SK-N-SH treated with all-trans-retinoic acid at 6 μM for 48 hours (cell line): ENCODE measurements around the gene NOX4.

Experiments used
- ATAC-seq: fragments of 200-7000 bp; cut with Tn5 transposase; 3 replicates; pipeline ENCODE4 v1.9.1; 2020; ENCODE audit warnings: mild to moderate bottlenecking, moderate library complexity
- ARNTL ChIP-seq: fragments of 450-650 bp; formaldehyde crosslinking; IDR thresholded peaks from 2 replicates; pipeline ENCODE4 v1.5.0; 2020; ENCODE audit warnings: low read depth, mild to moderate bottlenecking, moderate library complexity, borderline replicate concordance
- ISL1 ChIP-seq: fragments of 250-450 bp; sonication (Bioruptor Pico); IDR thresholded peaks from 2 replicates; pipeline ENCODE4 v2.1.2; 2022; ENCODE audit warnings: mild to moderate bottlenecking, moderate library complexity
- OSR1 ChIP-seq: fragments of 250-450 bp; sonication (Bioruptor Pico); IDR thresholded peaks from 2 replicates; pipeline ENCODE4 v1.8.0; 2022; ENCODE audit warnings: moderate library complexity, mild to moderate bottlenecking, inconsistent platforms
- RARB ChIP-seq: fragments of 250-450 bp; sonication (Bioruptor Pico); IDR thresholded peaks from 2 replicates; pipeline ENCODE4 v1.8.0; 2021; ENCODE audit warnings: mild to moderate bottlenecking, moderate library complexity
- SNAI2 ChIP-seq: fragments of 250-450 bp; sonication (Bioruptor Pico); IDR thresholded peaks from 2 replicates; pipeline ENCODE4 v1.5.0; 2020; ENCODE audit warnings: mild to moderate bottlenecking, moderate library complexity
- TCF4 ChIP-seq: fragments of 250-450 bp; sonication (Bioruptor Pico); IDR thresholded peaks from 2 replicates; pipeline ENCODE4 v1.8.0; 2021; ENCODE audit warnings: mild to moderate bottlenecking, moderate library complexity, borderline replicate concordance
- ZC3H10 ChIP-seq: fragments of 250-450 bp; sonication (Bioruptor Pico); IDR thresholded peaks from 2 replicates; pipeline ENCODE4 v1.5.1; 2021; ENCODE audit warnings: mild to moderate bottlenecking, moderate library complexity
- ZFP3 ChIP-seq: fragments of 250-450 bp; sonication (Bioruptor Pico); IDR thresholded peaks from 2 replicates; pipeline ENCODE4 v1.5.0; 2020; ENCODE audit warnings: mild to moderate bottlenecking, moderate library complexity
- ZFP30 ChIP-seq: fragments of 450-650 bp; formaldehyde crosslinking; IDR thresholded peaks from 2 replicates; pipeline ENCODE4 v1.5.0; 2022; ENCODE audit warnings: mild to moderate bottlenecking, moderate library complexity
- ZNF70 ChIP-seq: fragments of 450-650 bp; formaldehyde crosslinking; IDR thresholded peaks from 2 replicates; pipeline ENCODE4 v1.5.0; 2020; ENCODE audit warnings: mild to moderate bottlenecking, moderate library complexity
- ZNF8 ChIP-seq: fragments of 450-650 bp; formaldehyde crosslinking; IDR thresholded peaks from 2 replicates; pipeline ENCODE4 v1.5.0; 2020; ENCODE audit warnings: mild to moderate bottlenecking, moderate library complexity
- TF ChIP-seq, protein P1 (sequence below): fragments of 250-450 bp; sonication (Bioruptor Pico); IDR thresholded peaks from 2 replicates; pipeline ENCODE4 v1.8.0; 2020; ENCODE audit warnings: mild to moderate bottlenecking, moderate library complexity, borderline replicate concordance
- TF ChIP-seq, protein P2 (sequence below): fragments of 250-450 bp; sonication (Bioruptor Pico); IDR thresholded peaks from 2 replicates; pipeline ENCODE4 v1.5.1; 2021; ENCODE audit warnings: mild to moderate bottlenecking, moderate library complexity
- TF ChIP-seq, protein P3 (sequence below): fragments of 250-450 bp; sonication (Bioruptor Pico); IDR thresholded peaks from 2 replicates; pipeline ENCODE4 v1.8.0; 2021; ENCODE audit warnings: low read depth, mild to moderate bottlenecking, moderate library complexity, borderline replicate concordance
- TF ChIP-seq, protein P4 (sequence below): fragments of 250-450 bp; sonication (Bioruptor Pico); IDR thresholded peaks from 2 replicates; pipeline ENCODE4 v1.5.1; 2020; ENCODE audit warnings: low read depth, mild to moderate bottlenecking, moderate library complexity
- TF ChIP-seq, protein P5 (sequence below): fragments of 250-450 bp; sonication (Bioruptor Pico); IDR thresholded peaks from 2 replicates; pipeline ENCODE4 v1.5.0; 2020; ENCODE audit warnings: mild to moderate bottlenecking, moderate library complexity

NOX4 gene

DNA sequence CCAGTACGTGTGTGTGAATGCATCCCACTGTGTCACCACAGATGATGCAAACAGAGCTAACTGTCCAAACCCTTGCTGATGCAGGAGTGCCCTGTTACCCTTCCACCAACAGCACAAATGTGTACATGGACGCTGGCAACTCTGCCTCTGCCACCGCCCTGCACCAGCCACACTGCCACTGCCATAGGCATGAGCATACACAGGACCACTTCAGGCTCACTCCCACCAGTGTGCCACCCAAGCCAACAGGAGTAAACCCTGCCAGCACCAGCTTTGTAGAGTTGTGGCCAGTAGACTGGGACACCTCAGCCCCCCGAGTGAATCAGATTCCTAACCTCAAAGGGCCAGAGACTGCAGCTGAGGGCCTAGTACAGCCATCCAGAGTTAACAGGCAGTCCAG lies 34.0 kb downstream of the NOX4 start:
- no peak for ATAC-seq

DNA sequence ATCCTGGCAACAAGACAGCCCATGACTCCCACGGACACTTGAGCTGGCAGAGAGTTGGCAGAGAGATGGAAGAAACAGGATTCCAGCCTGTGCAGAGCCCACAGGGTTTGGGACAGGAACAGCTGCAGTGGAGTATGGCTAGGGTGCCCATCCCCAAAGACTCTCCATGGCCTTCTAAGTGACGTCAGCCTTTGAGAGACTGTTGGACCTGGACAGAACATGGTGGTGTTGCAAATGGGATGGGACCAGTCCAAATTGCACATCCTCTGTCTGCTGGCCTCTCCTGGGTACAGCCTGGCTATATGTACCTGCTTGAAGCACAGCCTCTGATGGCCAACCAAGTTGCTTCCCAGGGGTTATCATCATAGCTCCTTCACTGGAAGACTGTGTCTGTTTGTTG lies 34.5 kb downstream of the NOX4 start:
- no peak for TF ChIP-seq TCF4 (CRISPR knock-in tag)
- TF ChIP-seq, protein P1, sequence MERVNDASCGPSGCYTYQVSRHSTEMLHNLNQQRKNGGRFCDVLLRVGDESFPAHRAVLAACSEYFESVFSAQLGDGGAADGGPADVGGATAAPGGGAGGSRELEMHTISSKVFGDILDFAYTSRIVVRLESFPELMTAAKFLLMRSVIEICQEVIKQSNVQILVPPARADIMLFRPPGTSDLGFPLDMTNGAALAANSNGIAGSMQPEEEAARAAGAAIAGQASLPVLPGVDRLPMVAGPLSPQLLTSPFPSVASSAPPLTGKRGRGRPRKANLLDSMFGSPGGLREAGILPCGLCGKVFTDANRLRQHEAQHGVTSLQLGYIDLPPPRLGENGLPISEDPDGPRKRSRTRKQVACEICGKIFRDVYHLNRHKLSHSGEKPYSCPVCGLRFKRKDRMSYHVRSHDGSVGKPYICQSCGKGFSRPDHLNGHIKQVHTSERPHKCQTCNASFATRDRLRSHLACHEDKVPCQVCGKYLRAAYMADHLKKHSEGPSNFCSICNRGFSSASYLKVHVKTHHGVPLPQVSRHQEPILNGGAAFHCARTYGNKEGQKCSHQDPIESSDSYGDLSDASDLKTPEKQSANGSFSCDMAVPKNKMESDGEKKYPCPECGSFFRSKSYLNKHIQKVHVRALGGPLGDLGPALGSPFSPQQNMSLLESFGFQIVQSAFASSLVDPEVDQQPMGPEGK (CRISPR knock-in tag) = no peak
- TF ChIP-seq ZNF70 (CRISPR knock-in tag) = no peak
- TF ChIP-seq ZNF8 (CRISPR knock-in tag) = no peak
- TF ChIP-seq, protein P2, sequence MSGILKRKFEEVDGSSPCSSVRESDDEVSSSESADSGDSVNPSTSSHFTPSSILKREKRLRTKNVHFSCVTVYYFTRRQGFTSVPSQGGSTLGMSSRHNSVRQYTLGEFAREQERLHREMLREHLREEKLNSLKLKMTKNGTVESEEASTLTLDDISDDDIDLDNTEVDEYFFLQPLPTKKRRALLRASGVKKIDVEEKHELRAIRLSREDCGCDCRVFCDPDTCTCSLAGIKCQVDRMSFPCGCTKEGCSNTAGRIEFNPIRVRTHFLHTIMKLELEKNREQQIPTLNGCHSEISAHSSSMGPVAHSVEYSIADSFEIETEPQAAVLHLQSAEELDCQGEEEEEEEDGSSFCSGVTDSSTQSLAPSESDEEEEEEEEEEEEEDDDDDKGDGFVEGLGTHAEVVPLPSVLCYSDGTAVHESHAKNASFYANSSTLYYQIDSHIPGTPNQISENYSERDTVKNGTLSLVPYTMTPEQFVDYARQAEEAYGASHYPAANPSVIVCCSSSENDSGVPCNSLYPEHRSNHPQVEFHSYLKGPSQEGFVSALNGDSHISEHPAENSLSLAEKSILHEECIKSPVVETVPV = no peak
- TF ChIP-seq, protein P3, sequence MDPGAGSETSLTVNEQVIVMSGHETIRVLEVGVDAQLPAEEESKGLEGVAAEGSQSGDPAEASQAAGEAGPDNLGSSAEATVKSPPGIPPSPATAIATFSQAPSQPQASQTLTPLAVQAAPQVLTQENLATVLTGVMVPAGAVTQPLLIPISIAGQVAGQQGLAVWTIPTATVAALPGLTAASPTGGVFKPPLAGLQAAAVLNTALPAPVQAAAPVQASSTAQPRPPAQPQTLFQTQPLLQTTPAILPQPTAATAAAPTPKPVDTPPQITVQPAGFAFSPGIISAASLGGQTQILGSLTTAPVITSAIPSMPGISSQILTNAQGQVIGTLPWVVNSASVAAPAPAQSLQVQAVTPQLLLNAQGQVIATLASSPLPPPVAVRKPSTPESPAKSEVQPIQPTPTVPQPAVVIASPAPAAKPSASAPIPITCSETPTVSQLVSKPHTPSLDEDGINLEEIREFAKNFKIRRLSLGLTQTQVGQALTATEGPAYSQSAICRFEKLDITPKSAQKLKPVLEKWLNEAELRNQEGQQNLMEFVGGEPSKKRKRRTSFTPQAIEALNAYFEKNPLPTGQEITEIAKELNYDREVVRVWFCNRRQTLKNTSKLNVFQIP (CRISPR knock-in tag) = no peak
- no peak for TF ChIP-seq ZFP30 (CRISPR knock-in tag)
- no peak for TF ChIP-seq ZC3H10 (CRISPR knock-in tag)
- TF ChIP-seq, protein P4, sequence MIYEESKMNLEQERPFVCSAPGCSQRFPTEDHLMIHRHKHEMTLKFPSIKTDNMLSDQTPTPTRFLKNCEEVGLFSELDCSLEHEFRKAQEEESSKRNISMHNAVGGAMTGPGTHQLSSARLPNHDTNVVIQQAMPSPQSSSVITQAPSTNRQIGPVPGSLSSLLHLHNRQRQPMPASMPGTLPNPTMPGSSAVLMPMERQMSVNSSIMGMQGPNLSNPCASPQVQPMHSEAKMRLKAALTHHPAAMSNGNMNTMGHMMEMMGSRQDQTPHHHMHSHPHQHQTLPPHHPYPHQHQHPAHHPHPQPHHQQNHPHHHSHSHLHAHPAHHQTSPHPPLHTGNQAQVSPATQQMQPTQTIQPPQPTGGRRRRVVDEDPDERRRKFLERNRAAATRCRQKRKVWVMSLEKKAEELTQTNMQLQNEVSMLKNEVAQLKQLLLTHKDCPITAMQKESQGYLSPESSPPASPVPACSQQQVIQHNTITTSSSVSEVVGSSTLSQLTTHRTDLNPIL (CRISPR knock-in tag) = no peak
- no peak for TF ChIP-seq ARNTL
- ATAC-seq = no peak

More for the DNA sequence above, 34.0 kb downstream of the NOX4 start:
- TF ChIP-seq, protein P4 (CRISPR knock-in tag) = no peak
- TF ChIP-seq SNAI2 = no peak

DNA sequence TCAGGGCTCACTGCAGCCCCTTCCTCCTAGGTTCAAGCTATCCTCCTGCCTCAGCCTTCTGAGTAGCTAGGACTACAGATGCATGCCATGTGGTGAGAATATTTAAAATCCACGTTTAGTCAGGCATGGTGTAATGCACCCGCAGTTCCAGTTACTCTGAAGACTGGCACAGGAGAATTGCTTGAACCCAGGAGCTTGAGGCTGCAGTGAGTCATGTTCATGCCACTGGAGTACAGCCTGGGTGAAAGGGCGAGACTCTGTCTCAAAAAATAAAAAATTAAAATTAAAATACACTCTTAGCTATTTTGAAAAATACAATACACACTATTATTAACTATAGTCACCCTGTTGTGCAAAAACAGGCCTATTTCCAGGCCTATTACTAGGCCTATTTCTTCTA lies 38.4 kb downstream of the NOX4 start:
- no peak for ATAC-seq
- TF ChIP-seq ISL1 (CRISPR knock-in tag) (no peak), RARB (CRISPR knock-in tag) (no peak), ZNF8 (CRISPR knock-in tag) (no peak), ZFP3 (no peak), ARNTL (no peak), TCF4 (CRISPR knock-in tag) (no peak), OSR1 (CRISPR knock-in tag) (no peak), ZC3H10 (CRISPR knock-in tag) (no peak), ZFP30 (CRISPR knock-in tag) (no peak), ZNF70 (CRISPR knock-in tag) (no peak)
- TF ChIP-seq, protein P5, sequence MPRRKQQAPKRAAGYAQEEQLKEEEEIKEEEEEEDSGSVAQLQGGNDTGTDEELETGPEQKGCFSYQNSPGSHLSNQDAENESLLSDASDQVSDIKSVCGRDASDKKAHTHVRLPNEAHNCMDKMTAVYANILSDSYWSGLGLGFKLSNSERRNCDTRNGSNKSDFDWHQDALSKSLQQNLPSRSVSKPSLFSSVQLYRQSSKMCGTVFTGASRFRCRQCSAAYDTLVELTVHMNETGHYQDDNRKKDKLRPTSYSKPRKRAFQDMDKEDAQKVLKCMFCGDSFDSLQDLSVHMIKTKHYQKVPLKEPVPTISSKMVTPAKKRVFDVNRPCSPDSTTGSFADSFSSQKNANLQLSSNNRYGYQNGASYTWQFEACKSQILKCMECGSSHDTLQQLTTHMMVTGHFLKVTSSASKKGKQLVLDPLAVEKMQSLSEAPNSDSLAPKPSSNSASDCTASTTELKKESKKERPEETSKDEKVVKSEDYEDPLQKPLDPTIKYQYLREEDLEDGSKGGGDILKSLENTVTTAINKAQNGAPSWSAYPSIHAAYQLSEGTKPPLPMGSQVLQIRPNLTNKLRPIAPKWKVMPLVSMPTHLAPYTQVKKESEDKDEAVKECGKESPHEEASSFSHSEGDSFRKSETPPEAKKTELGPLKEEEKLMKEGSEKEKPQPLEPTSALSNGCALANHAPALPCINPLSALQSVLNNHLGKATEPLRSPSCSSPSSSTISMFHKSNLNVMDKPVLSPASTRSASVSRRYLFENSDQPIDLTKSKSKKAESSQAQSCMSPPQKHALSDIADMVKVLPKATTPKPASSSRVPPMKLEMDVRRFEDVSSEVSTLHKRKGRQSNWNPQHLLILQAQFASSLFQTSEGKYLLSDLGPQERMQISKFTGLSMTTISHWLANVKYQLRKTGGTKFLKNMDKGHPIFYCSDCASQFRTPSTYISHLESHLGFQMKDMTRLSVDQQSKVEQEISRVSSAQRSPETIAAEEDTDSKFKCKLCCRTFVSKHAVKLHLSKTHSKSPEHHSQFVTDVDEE = no peak
- TF ChIP-seq, protein P4 (CRISPR knock-in tag) = no peak
